Stimulated activated CD4-positive, alpha-beta T cell treated with anti-CD3 and anti-CD28 coated beads, Interleukin-2, amount 100 ng/mL, for 24 hours (primary cell): ENCODE data around the gene SYNGR3.
"Not testable (repeated sequence)": the region's sequence is repeated elsewhere in the genome, so short reads cannot be mapped to it uniquely, and the experiment has no call there.

Experiments
- DNase-seq, 2 donors: peaks; one replicate each; pipeline ENCODE4 v3.0.0-alpha.2; 2020

The SYNGR3 gene

GRCh38 chr16:2011726-2012125 is 22.0 kb downstream of the SYNGR3 start:
- DNase-seq = not testable (repeated sequence)

GRCh38 chr16:2013527-2013926 is 23.8 kb downstream of the SYNGR3 start:
- no peak for DNase-seq

- no peak for DNase-seq
Observed at GRCh38 chr16:2015117-2015946, 25.6 kb downstream of the SYNGR3 start.

- no peak for DNase-seq
Observed at GRCh38 chr16:2015947-2016208, 26.1 kb downstream of the SYNGR3 start.

- peak in 1 of 2 donors; percentile 43 for DNase-seq
Observed at GRCh38 chr16:2016407-2016922, 26.7 kb downstream of the SYNGR3 start.

- DNase-seq = peak; percentile 43 to 59
Observed at GRCh38 chr16:2019518-2019920, 29.7 kb downstream of the SYNGR3 start, which contains the start of gene NPW. Gene NPW, plus strand, starts transcription at chr16:2019785.

- no peak for DNase-seq
Observed at GRCh38 chr16:2019921-2020831, 30.4 kb downstream of the SYNGR3 start.

GRCh38 chr16:2022723-2023091 is 32.9 kb downstream of the SYNGR3 start:
- DNase-seq = peak in 1 of 2 donors; percentile 44

- DNase-seq = peak; percentile 97 to 98
Observed at GRCh38 chr16:2023092-2024031, 33.6 kb downstream of the SYNGR3 start.

GRCh38 chr16:2024032-2024420 is 34.3 kb downstream of the SYNGR3 start:
- no peak for DNase-seq

- DNase-seq = no peak
Observed at GRCh38 chr16:2025251-2025650, 35.5 kb downstream of the SYNGR3 start.

- DNase-seq = no peak
Observed at GRCh38 chr16:2025878-2026460, 36.2 kb downstream of the SYNGR3 start.

- peak in 1 of 2 donors; percentile 41 for DNase-seq
Observed at GRCh38 chr16:2026461-2027023, 36.8 kb downstream of the SYNGR3 start, which contains the start of gene NHERF2. Gene NHERF2, plus strand, starts transcription at chr16:2026902. Its CDS starts 104 bp downstream, at chr16:2027006.

GRCh38 chr16:2027024-2028010 is 37.5 kb downstream of the SYNGR3 start:
- no peak for DNase-seq

- no peak for DNase-seq
Observed at GRCh38 chr16:2028146-2028545, 38.4 kb downstream of the SYNGR3 start.

- no peak for DNase-seq
Observed at GRCh38 chr16:2028620-2029220, 39.0 kb downstream of the SYNGR3 start.

GRCh38 chr16:2029350-2029749 is 39.6 kb downstream of the SYNGR3 start:
- no peak for DNase-seq

- no peak for DNase-seq
Observed at GRCh38 chr16:2030036-2030435, 40.3 kb downstream of the SYNGR3 start.

GRCh38 chr16:2031081-2031577 is 41.4 kb downstream of the SYNGR3 start:
- DNase-seq = no peak
